DOHH2 (cell line): ENCODE data around the gene AIG1.

Experiments used
- H3F3A ChIP-seq: fragments of 200-600 bp; sonication (generic), shearing (Covaris generic); 2 replicates; pipeline ENCODE4 v1.6.0; 2016; ENCODE audit warnings: antibody characterized with exemption, mild to moderate bottlenecking; ENCODE audit not compliant: control insufficient read depth, insufficient read depth
- H3K27ac ChIP-seq: fragments of 200-600 bp; sonication (generic); 2 replicates; pipeline ENCODE4 v1.5.1; 2014; ENCODE audit warnings: low read depth, mild to moderate bottlenecking, low read length, moderate library complexity
- H3K27me3 ChIP-seq: fragments of 200-600 bp; sonication (generic); 2 replicates; pipeline ENCODE4 v1.6.1; 2014; ENCODE audit warnings: mild to moderate bottlenecking, low read length, mixed read lengths; ENCODE audit not compliant: control insufficient read depth
- H3K36me3 ChIP-seq: fragments of 200-600 bp; sonication (generic); 2 replicates; pipeline ENCODE4 v1.6.1; 2014; ENCODE audit warnings: mild to moderate bottlenecking, low read length, moderate library complexity, mixed read lengths; ENCODE audit not compliant: control insufficient read depth
- H3K4me1 ChIP-seq: fragments of 200-600 bp; sonication (generic); 2 replicates; pipeline ENCODE4 v1.6.1; 2014; ENCODE audit warnings: mild to moderate bottlenecking, low read length, mixed read lengths; ENCODE audit not compliant: control insufficient read depth
- H3K4me2 ChIP-seq: fragments of 200-600 bp; sonication (generic); 2 replicates; pipeline ENCODE4 v1.6.0; 2014; ENCODE audit warnings: mild to moderate bottlenecking, low read length, moderate library complexity
- H3K4me3 ChIP-seq: fragments of 200-600 bp; sonication (generic); 2 replicates; pipeline ENCODE4 v1.5.1; 2014; ENCODE audit warnings: mild to moderate bottlenecking, low read length, mixed read lengths
- H3K79me2 ChIP-seq: fragments of 200-600 bp; sonication (generic); 2 replicates; pipeline ENCODE4 v1.6.1; 2014; ENCODE audit warnings: mild to moderate bottlenecking, low read length, mixed read lengths; ENCODE audit not compliant: control insufficient read depth
- H3K9me2 ChIP-seq: fragments of 200-600 bp; sonication (generic); replicated peaks from 2 replicates; pipeline ENCODE4 v1.6.1; 2014; ENCODE audit warnings: mild to moderate bottlenecking, low read length, mixed read lengths; ENCODE audit not compliant: control insufficient read depth
- H3K9me3 ChIP-seq: fragments of 200-600 bp; sonication (generic); 2 replicates; pipeline ENCODE4 v1.6.1; 2014; ENCODE audit warnings: antibody characterized with exemption, low read length, mixed read lengths; ENCODE audit not compliant: control insufficient read depth, insufficient read depth
- H4K20me1 ChIP-seq: fragments of 200-600 bp; sonication (generic); 2 replicates; pipeline ENCODE4 v1.6.0; 2014; ENCODE audit warnings: low read depth, mild to moderate bottlenecking, antibody characterized with exemption, low read length, moderate library complexity; ENCODE audit not compliant: control insufficient read depth, insufficient read depth
- CTCF ChIP-seq: fragments of 200-600 bp; sonication (generic); IDR thresholded peaks from one replicate; pipeline ENCODE4 v1.5.1; 2014; ENCODE audit warnings: antibody characterized with exemption, mild to moderate bottlenecking, low read depth, low read length; ENCODE audit not compliant: poor library complexity, severe bottlenecking
- EZH2phosphoT487 ChIP-seq: fragments of 200-600 bp; sonication (generic); IDR thresholded peaks from 2 replicates; pipeline ENCODE4 v1.6.1; 2017; ENCODE audit warnings: borderline replicate concordance, mild to moderate bottlenecking, antibody characterized with exemption, low read length, moderate library complexity, mixed read lengths

The AIG1 gene

GRCh38 chr6:143146186-143146851 lies 85.6 kb downstream of the AIG1 start:
- H3K4me1 ChIP-seq = no peaks in the 10 kb centered on the region
- H3K27me3 ChIP-seq = no peaks in the 10 kb centered on the region
- H3K4me3 ChIP-seq = no peak overlapping the region
- no peaks in the 10 kb centered on the region for H3K9me2 ChIP-seq
- H3K27ac ChIP-seq = no peak overlapping the region
- no peaks in the 10 kb centered on the region for H4K20me1 ChIP-seq
- H3F3A ChIP-seq = no peaks in the 10 kb centered on the region
- H3K36me3 ChIP-seq = no peaks in the 10 kb centered on the region
- H3K4me2 ChIP-seq = no peak overlapping the region
- H3K9me3 ChIP-seq = no peaks in the 10 kb centered on the region
- no peak for TF ChIP-seq EZH2phosphoT487
- no peak for TF ChIP-seq CTCF
- H3K79me2 ChIP-seq = no peaks in the 10 kb centered on the region

- Histone ChIP-seq H3K79me2 (no peaks in the 10 kb centered on the region), H3K4me3 (no peak overlapping the region), H3K9me3 (no peaks in the 10 kb centered on the region), H3F3A (no peaks in the 10 kb centered on the region), H3K9me2 (no peaks in the 10 kb centered on the region), H3K4me2 (no peak overlapping the region), H3K36me3 (no peaks in the 10 kb centered on the region), H3K27me3 (no peaks in the 10 kb centered on the region), H3K4me1 (no peaks in the 10 kb centered on the region), H4K20me1 (no peaks in the 10 kb centered on the region), H3K27ac (no peak overlapping the region)
- no peak for TF ChIP-seq EZH2phosphoT487
- no peak for TF ChIP-seq CTCF
Observed at GRCh38 chr6:143149771-143150170, 89.1 kb downstream of the AIG1 start.

- Histone ChIP-seq H3K36me3 (no peaks in the 10 kb centered on the region), H3K27ac (no peak overlapping the region)
Observed at GRCh38 chr6:143150281-143150680, 89.6 kb downstream of the AIG1 start.

More at GRCh38 chr6:143150281-143150680, 89.6 kb downstream of the AIG1 start:
- no peaks in the 10 kb centered on the region for H3K4me1 ChIP-seq
- H3K4me3 ChIP-seq = no peak overlapping the region
- H3F3A ChIP-seq = no peaks in the 10 kb centered on the region
- H3K27me3 ChIP-seq = no peaks in the 10 kb centered on the region
- no peak for TF ChIP-seq CTCF
- no peak for TF ChIP-seq EZH2phosphoT487
- H3K9me3 ChIP-seq = no peaks in the 10 kb centered on the region
- no peaks in the 10 kb centered on the region for H3K79me2 ChIP-seq
- no peak overlapping the region for H3K4me2 ChIP-seq
- no peaks in the 10 kb centered on the region for H3K9me2 ChIP-seq
- H4K20me1 ChIP-seq = no peaks in the 10 kb centered on the region
